ENCODE measurements around the gene TBCK. TPM values are rescaled to one million over a fixed set of nuclear protein-coding genes. Genes with fewer than 3 reads are reported as not detected.

TBCK gene
- total and polyA plus RNA-seq, 2 experiments from 2014 or later: 13.9 to 28.9 TPM

GRCh38 chr4:106362086-106362825 lies 46.2 kb upstream of the TBCK start:
- no peak overlapping the region for H2AFZ ChIP-seq
- H3K27ac ChIP-seq (ENCODE audit: low read depth): no peak overlapping the region
- no peaks in the 10 kb centered on the region for H3K36me3 ChIP-seq (ENCODE audit: insufficient read depth)
- H3K27me3 Mint-ChIP-seq (ENCODE audit: insufficient read depth, low read depth, poor library complexity): no peaks in the 10 kb centered on the region
- H3K4me3 ChIP-seq: no peak overlapping the region
- H3K27ac Mint-ChIP-seq: no peak overlapping the region
- H3K4me1 ChIP-seq (ENCODE audit: insufficient read depth): no peaks in the 10 kb centered on the region
- H4K20me1 ChIP-seq (replicated peaks; ENCODE audit: insufficient read depth): no peaks in the 10 kb centered on the region
- H3F3A ChIP-seq (replicated peaks; ENCODE audit: low read depth): no peaks in the 10 kb centered on the region
- TF ChIP-seq REST (IDR thresholded peaks at IDR 0.05; ENCODE audit: unreplicated experiment) (no peak), ZNF462 (CRISPR knock-in tag; IDR thresholded peaks at IDR 0.05) (no peak), CREB1 (CRISPR knock-in tag; IDR thresholded peaks at IDR 0.05; ENCODE audit: low read depth) (no peak), NANOG (IDR thresholded peaks at IDR 0.05; ENCODE audit: borderline replicate concordance) (no peak), ZNF114 (CRISPR knock-in tag; IDR thresholded peaks at IDR 0.05) (no peak)
- TF ChIP-seq, protein P1, sequence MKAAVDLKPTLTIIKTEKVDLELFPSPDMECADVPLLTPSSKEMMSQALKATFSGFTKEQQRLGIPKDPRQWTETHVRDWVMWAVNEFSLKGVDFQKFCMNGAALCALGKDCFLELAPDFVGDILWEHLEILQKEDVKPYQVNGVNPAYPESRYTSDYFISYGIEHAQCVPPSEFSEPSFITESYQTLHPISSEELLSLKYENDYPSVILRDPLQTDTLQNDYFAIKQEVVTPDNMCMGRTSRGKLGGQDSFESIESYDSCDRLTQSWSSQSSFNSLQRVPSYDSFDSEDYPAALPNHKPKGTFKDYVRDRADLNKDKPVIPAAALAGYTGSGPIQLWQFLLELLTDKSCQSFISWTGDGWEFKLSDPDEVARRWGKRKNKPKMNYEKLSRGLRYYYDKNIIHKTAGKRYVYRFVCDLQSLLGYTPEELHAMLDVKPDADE (IDR thresholded peaks at IDR 0.05): no peak
- H3K36me3 Mint-ChIP-seq (ENCODE audit: low read depth): no peaks in the 10 kb centered on the region
- no peaks in the 10 kb centered on the region for H3K9me3 Mint-ChIP-seq
- H3K79me2 ChIP-seq (replicated peaks; ENCODE audit: insufficient read depth): no peaks in the 10 kb centered on the region
- peaks cover 14% of the 10 kb centered on the region for H3K4me1 Mint-ChIP-seq
- DNase-seq (ENCODE audit: low spot score): no peak
- no peaks in the 10 kb centered on the region for H3K9me2 ChIP-seq (ENCODE audit: insufficient read depth)
- H3K27me3 ChIP-seq (ENCODE audit: insufficient read depth): no peaks in the 10 kb centered on the region
- no peak overlapping the region for H3K4me2 ChIP-seq
- no peak overlapping the region for H3K4me3 Mint-ChIP-seq
- no peak for ATAC-seq

All from GM23338 (cell line).